Activated CD4-positive, alpha-beta T cell treated with anti-CD3 and anti-CD28 coated beads, Interleukin-2, amount 10 ng/mL, durations not matched to agents 24 days and 14 days (primary cell): ENCODE measurements around the gene COL19A1. TPM values are rescaled to one million over a fixed set of nuclear protein-coding genes. Genes with fewer than 3 reads are reported as not detected.
"Not testable (repeated sequence)": the region's sequence is repeated elsewhere in the genome, so short reads cannot be mapped to it uniquely, and the experiment has no call there.

Source experiments
- DNase-seq: peaks from one replicate; pipeline ENCODE4 v3.0.0; 2022
- H3K27ac Mint-ChIP-seq: one replicate; pipeline ENCODE4 v1.8.0; 2022; ENCODE audit warnings: mild to moderate bottlenecking, mixed read lengths
- H3K27me3 Mint-ChIP-seq: one replicate; pipeline ENCODE4 v1.8.0; 2022; ENCODE audit warnings: mixed read lengths
- H3K36me3 Mint-ChIP-seq: one replicate; pipeline ENCODE4 v1.8.0; 2022; ENCODE audit warnings: low read depth, mild to moderate bottlenecking, mixed read lengths
- H3K4me1 Mint-ChIP-seq: one replicate; pipeline ENCODE4 v1.8.0; 2021; ENCODE audit warnings: mixed read lengths
- H3K4me3 Mint-ChIP-seq: one replicate; pipeline ENCODE4 v1.8.0; 2022; ENCODE audit warnings: mild to moderate bottlenecking, moderate library complexity, mixed read lengths
- H3K9me3 Mint-ChIP-seq: one replicate; pipeline ENCODE4 v1.8.0; 2021; ENCODE audit warnings: mixed read lengths
- intact Hi-C: fragments of 100-400 bp; cut with micrococcal nuclease; formaldehyde crosslinking; loops from one replicate; pipeline ENCODE4 v1.15.1; 2023
- total RNA-seq: library from RNA; stranded (reverse); gene quantifications from 2 replicates; pipeline ENCODE4 v1.2.3, GENCODE V29; 2022

COL19A1 gene
- total RNA-seq, 1 donor from 2014 or later, result not detected

DNA sequence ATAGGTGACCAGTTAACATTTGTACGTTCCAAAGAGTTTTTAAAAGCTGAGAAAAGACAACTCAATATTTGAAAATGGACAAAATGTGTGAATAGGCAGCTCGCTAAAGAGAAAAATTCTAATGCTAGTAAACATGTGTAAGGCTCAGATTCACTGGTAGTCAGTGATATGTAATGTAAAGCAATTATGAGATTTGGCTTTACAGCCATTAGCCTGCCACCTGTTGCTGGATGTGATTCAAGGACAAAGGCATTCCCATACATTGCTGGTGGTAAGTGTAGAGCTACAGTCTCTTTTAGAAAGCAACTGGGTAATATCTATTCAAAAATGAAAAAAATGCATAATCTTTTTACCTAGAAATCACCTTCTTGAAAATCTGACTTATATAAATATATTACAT lies 114.3 kb downstream of the COL19A1 start:
- H3K27ac Mint-ChIP-seq, result no peak overlapping the region
- intact Hi-C loops, result no loop called here
- H3K36me3 Mint-ChIP-seq, result no peaks in the 10 kb centered on the region
- no peaks in the 10 kb centered on the region for H3K9me3 Mint-ChIP-seq
- no peaks in the 10 kb centered on the region for H3K27me3 Mint-ChIP-seq
- no peak overlapping the region for H3K4me3 Mint-ChIP-seq
- no peaks in the 10 kb centered on the region for H3K4me1 Mint-ChIP-seq
- DNase-seq, result no peak

DNA sequence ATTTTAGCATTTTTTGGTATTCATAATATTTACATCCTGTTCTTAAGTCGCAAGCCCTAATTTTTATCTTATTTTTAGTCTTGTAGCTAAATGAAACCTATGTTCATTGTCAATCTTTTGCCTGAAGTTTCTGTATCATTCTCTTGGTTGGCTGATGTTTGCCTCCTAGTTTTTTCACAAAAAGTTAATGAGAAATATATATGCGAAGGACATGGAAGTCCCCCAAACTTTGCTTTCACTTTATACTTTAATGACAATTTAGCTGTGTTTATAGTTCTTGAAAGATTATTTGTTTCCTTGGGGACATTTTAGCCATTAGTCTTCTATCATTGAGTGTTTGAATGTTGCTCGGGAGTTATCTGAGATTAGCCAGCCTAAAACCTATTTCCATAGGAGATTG lies 118.2 kb downstream of the COL19A1 start:
- no peak overlapping the region for H3K4me3 Mint-ChIP-seq
- no peaks in the 10 kb centered on the region for H3K9me3 Mint-ChIP-seq
- intact Hi-C loops, result no loop called here
- H3K4me1 Mint-ChIP-seq, result no peaks in the 10 kb centered on the region
- H3K36me3 Mint-ChIP-seq, result no peaks in the 10 kb centered on the region
- DNase-seq, result no peak
- H3K27ac Mint-ChIP-seq, result no peak overlapping the region
- H3K27me3 Mint-ChIP-seq, result no peaks in the 10 kb centered on the region

DNA sequence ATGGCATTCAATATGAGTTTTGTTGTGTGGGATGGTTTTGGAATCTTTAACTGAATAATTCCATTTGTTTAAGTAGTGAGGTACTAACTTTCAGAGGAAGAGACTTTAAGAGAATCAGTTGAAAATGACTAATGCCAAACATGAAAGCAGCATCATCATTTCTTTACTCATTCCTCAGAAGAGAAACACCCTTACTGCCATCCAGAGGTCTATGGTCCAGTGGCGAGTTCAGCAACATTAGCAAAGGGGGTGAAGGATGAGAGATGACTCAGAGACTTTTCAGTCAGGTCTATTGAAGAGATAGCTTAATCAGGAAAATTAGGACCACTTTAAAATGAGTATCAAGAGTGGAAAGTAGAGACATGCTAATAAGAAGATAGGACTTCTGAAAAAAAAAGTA lies 118.8 kb downstream of the COL19A1 start:
- no peaks in the 10 kb centered on the region for H3K4me1 Mint-ChIP-seq
- no peaks in the 10 kb centered on the region for H3K9me3 Mint-ChIP-seq
- no peak for DNase-seq
- no peak overlapping the region for H3K27ac Mint-ChIP-seq
- H3K4me3 Mint-ChIP-seq, result no peak overlapping the region
- no peaks in the 10 kb centered on the region for H3K27me3 Mint-ChIP-seq
- H3K36me3 Mint-ChIP-seq, result no peaks in the 10 kb centered on the region
- intact Hi-C loops, result no loop called here

DNA sequence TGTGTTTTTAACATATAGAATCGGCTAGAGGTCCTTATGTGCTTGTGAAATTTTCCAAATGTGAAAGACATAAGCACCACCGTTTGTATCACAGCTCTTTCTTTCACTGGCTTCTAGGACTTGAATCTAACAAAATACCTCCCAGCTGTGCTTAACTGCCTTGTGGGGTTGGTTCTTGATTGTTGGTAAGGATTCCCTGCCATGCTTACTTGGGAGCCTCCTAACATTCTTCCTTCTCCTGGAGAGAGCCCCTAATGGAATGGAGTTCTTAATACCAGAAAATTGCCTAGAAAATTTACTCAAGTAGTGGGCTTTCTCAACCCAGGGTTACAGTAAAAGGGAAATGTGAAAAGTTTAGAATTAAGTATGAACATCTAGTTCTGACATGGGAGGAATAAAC lies 121.2 kb downstream of the COL19A1 start:
- intact Hi-C loops, result no loop called here
- H3K27me3 Mint-ChIP-seq, result peaks cover 1% of the 10 kb centered on the region

DNA sequence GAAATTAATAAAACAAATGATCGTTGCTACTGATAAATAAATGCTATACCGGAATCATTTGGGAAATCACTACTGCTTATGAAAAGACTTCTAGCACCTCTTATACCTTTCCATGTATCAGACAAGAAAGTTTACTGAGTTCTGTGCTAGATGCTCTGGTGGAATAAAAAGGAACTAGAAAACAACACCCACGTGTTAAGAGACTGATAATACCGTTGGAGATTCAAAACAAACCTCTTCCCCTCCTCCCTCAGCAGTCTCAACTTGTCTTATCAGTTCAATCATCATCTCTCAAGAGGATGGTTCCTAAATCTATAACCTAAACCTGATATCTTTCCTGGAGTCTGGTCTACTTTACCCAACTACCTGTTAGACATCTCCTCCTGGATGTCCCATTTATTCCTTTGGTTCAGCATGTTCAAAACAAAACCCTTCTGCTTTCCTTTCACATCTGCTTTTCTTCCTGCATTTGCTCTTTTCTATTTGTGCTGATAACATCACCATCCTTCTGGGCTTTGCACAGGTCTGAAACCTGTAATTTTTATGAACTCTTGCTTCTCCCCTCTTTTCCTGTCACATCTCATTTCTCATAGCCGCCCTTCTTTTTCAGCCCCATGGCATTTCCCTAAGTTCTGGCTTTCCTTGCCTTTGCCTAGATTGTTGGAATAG lies 122.2 kb downstream of the COL19A1 start:
- DNase-seq, result no peak
- H3K27me3 Mint-ChIP-seq, result peaks cover 1% of the 10 kb centered on the region
- H3K4me3 Mint-ChIP-seq, result no peak overlapping the region
- H3K4me1 Mint-ChIP-seq, result no peaks in the 10 kb centered on the region
- no peaks in the 10 kb centered on the region for H3K36me3 Mint-ChIP-seq
- intact Hi-C loops, result no loop called here
- no peak overlapping the region for H3K27ac Mint-ChIP-seq
- H3K9me3 Mint-ChIP-seq, result no peaks in the 10 kb centered on the region

More for the DNA sequence above, 121.2 kb downstream of the COL19A1 start:
- DNase-seq, result no peak
- Mint-ChIP-seq H3K27ac (no peak overlapping the region), H3K36me3 (no peaks in the 10 kb centered on the region), H3K4me1 (no peaks in the 10 kb centered on the region), H3K4me3 (no peak overlapping the region), H3K9me3 (no peaks in the 10 kb centered on the region)

DNA sequence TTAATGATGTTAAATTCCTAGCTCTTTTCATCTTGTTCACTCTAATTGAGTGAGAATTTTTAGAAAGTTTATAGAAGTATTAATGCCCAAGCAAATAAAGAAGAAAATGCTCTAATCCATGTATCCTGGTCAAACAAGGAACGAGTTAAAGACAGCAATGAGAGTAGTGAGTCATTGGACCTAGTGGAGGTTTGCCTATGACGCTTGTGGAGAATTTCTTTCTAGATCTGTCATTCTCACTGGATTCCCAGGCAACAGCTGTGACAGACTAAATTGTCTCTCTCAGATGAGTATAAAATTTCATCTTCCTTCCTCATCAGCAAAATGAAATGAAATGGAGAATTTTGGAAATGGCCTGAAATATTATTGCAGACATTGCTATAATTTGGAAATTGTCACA lies 127.9 kb downstream of the COL19A1 start:
- no peaks in the 10 kb centered on the region for H3K9me3 Mint-ChIP-seq
- H3K4me3 Mint-ChIP-seq, result no peak overlapping the region
- intact Hi-C loops, result no loop called here
- no peak overlapping the region for H3K27ac Mint-ChIP-seq
- no peaks in the 10 kb centered on the region for H3K36me3 Mint-ChIP-seq
- no peaks in the 10 kb centered on the region for H3K4me1 Mint-ChIP-seq
- no peak for DNase-seq
- H3K27me3 Mint-ChIP-seq, result peaks cover 1% of the 10 kb centered on the region

DNA sequence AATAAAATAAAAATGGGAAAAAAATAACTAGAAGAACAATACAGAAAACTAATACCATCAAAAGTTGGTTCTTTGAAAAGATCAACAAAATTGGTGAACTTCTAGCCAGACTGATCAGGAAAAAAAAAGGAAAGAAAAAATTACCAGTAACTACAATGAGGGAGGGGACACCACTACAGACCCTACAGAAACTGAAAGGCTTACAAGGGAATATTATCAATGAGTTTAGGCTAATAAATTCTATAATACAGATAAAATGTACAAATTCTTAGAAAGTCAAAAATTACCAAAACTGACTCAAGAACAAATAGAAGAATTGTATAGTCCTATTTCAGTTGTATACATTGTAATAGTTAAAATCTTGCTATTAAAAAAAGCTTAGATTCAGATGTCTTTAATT lies 141.8 kb downstream of the COL19A1 start:
- H3K9me3 Mint-ChIP-seq, result peaks cover 3% of the 10 kb centered on the region
- no peak overlapping the region for H3K27ac Mint-ChIP-seq
- no peak overlapping the region for H3K4me3 Mint-ChIP-seq
- intact Hi-C loops, result no loop called here
- no peaks in the 10 kb centered on the region for H3K4me1 Mint-ChIP-seq
- no peak for DNase-seq
- no peaks in the 10 kb centered on the region for H3K36me3 Mint-ChIP-seq
- no peaks in the 10 kb centered on the region for H3K27me3 Mint-ChIP-seq

DNA sequence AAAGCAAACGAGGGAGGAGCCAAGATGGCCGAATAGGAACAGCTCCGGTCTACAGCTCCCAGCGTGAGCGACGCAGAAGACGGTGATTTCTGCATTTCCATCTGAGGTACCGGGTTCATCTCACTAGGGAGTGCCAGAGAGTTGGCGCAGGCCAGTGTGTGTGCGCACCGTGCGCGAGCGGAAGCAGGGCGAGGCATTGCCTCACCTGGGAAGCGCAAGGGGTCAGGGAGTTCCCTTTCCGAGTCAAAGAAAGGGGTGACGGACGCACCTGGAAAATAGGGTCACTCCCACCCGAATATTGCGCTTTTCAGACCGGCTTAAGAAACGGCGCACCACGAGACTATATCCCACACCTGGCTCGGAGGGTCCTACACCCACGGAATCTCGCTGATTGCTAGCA lies 144.0 kb downstream of the COL19A1 start:
- H3K27ac Mint-ChIP-seq, H3K4me3 Mint-ChIP-seq, H3K36me3 Mint-ChIP-seq, H3K9me3 Mint-ChIP-seq, intact Hi-C loops, H3K4me1 Mint-ChIP-seq, DNase-seq, H3K27me3 Mint-ChIP-seq: not testable (repeated sequence)

DNA sequence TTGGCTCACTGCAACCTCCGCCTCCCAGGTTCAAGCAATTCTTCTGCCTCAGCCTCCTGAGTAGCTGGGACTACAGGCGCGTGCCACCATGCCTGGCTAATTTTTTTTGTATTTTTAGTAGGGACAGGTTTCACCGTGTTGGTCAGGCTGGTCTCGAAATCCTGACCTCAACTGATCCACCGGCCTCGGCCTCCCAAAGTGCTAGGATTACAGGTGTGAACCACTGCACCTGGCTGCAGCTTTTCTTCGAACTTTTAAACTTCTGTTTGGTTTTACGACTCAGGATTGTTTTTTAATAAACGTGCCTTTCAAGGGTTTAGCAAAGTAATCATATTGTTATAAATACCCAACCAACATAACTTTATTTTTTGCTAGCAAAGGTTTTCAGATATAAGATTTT lies 156.8 kb downstream of the COL19A1 start:
- H3K36me3 Mint-ChIP-seq, H3K4me3 Mint-ChIP-seq, intact Hi-C loops, H3K9me3 Mint-ChIP-seq, H3K27me3 Mint-ChIP-seq, H3K27ac Mint-ChIP-seq, H3K4me1 Mint-ChIP-seq, DNase-seq: not testable (repeated sequence)

DNA sequence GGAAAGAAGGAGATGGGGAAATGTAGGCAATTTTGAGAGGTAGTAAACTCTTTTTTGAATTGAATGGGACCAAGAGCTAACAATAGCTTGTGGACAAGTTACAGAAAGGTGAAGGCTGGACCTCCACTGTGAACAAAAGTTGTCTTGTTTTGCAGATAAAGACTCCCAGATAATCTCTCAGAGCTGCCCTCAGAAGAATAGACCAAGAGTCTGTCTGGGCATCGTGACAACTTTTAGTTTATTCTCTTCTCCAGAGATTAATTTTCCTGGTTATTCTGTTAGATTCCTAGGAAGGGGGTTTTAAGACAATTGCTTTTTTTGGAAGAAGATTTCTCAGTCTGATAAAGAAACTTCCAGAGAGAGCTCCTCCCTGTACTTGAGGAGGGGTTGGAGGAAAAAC lies 161.9 kb downstream of the COL19A1 start:
- no peak for DNase-seq
- Mint-ChIP-seq H3K4me3 (no peak overlapping the region), H3K36me3 (no peaks in the 10 kb centered on the region), H3K4me1 (no peaks in the 10 kb centered on the region), H3K9me3 (no peaks in the 10 kb centered on the region), H3K27me3 (no peaks in the 10 kb centered on the region), H3K27ac (no peak overlapping the region)
- intact Hi-C loops, result no loop called here

DNA sequence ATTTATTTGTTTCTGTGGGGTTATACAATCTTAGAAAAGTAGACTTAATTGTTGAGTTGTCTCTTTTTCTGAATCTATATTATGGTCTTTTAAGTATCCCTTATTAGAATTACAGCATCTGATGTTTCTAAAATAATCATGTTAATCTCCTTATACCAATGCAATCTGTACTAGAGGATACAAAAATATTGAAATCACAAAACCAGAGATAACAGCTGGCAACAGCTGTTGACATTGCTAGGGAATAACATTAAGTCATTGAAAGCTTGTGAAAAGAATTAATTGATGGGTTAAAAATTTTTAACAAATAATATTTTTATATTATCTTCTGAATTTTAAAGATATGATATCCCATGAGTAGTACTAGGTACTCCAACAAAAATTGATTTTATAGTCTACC lies 162.6 kb downstream of the COL19A1 start:
- no peak for DNase-seq
- H3K4me3 Mint-ChIP-seq, result no peak overlapping the region
- intact Hi-C loops, result no loop called here
- H3K4me1 Mint-ChIP-seq, result no peaks in the 10 kb centered on the region
- H3K27ac Mint-ChIP-seq, result no peak overlapping the region
- no peaks in the 10 kb centered on the region for H3K27me3 Mint-ChIP-seq
- H3K36me3 Mint-ChIP-seq, result no peaks in the 10 kb centered on the region
- no peaks in the 10 kb centered on the region for H3K9me3 Mint-ChIP-seq

DNA sequence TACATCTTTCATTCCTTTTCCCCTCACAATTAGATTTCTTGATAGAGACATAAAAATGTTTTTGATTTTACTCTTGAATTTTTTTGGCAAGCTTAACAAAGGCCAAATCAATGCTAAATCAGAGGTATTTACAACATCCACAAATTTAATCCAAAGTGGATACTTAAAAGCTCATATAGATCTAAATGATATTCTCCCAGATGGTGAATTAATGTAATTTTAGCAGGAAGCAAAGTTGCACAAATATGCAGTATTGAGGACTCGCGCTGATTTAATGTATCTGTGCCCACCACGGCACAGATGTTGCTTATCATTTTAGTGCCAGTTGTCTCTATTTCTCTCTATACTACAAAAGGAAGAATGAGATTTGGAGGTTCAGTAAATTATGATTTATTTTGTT lies 167.4 kb downstream of the COL19A1 start:
- no peaks in the 10 kb centered on the region for H3K27me3 Mint-ChIP-seq
- no peak for DNase-seq
- no peak overlapping the region for H3K4me3 Mint-ChIP-seq
- intact Hi-C loops, result no loop called here
- no peaks in the 10 kb centered on the region for H3K4me1 Mint-ChIP-seq
- H3K27ac Mint-ChIP-seq, result no peak overlapping the region
- no peaks in the 10 kb centered on the region for H3K9me3 Mint-ChIP-seq
- H3K36me3 Mint-ChIP-seq, result no peaks in the 10 kb centered on the region

DNA sequence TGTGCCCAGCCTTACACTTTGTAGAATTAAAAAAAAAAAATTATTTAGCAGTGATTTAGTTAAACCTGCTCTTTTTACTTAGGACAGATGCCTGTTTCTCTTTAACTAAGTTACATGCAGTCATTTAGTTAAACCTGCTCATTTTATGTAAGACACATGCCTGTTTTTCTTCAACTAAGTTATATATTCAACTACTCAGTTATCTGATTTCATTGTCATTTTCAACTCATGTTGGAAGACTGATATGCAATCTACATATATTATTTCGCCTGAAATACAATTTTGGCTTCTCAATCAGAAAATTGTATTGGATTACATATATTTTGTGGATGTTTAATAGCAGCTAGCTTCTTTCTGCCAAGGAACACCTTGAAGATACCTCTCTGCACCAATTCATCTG lies 171.1 kb downstream of the COL19A1 start:
- Mint-ChIP-seq H3K9me3 (no peaks in the 10 kb centered on the region), H3K27me3 (no peaks in the 10 kb centered on the region), H3K36me3 (no peaks in the 10 kb centered on the region), H3K4me3 (no peak overlapping the region), H3K4me1 (no peaks in the 10 kb centered on the region), H3K27ac (no peak overlapping the region)
- no peak for DNase-seq
- intact Hi-C loops, result no loop called here

DNA sequence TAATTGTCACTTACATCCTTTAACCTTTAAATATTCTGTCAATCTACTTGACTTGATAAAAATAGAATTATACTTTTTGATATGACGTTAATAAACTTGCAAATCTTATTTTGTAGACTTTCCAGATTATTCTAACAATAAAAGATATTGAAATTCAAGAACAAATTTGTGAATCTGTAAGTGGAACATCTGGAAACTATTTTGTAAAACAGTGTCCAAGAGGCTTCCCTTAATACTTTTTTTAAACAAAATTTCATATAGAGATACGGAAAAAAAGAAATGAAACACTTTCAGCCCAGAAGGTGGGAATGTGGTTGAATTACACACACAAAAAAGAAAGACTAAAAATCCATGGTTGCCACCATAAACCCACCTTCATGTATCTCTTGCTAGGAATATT lies 174.4 kb downstream of the COL19A1 start:
- H3K36me3 Mint-ChIP-seq, result no peaks in the 10 kb centered on the region
- no peaks in the 10 kb centered on the region for H3K9me3 Mint-ChIP-seq
- H3K4me1 Mint-ChIP-seq, result no peaks in the 10 kb centered on the region
- no peaks in the 10 kb centered on the region for H3K27me3 Mint-ChIP-seq
- H3K27ac Mint-ChIP-seq, result no peak overlapping the region
- DNase-seq, result no peak
- intact Hi-C loops, result no loop called here
- H3K4me3 Mint-ChIP-seq, result no peak overlapping the region

DNA sequence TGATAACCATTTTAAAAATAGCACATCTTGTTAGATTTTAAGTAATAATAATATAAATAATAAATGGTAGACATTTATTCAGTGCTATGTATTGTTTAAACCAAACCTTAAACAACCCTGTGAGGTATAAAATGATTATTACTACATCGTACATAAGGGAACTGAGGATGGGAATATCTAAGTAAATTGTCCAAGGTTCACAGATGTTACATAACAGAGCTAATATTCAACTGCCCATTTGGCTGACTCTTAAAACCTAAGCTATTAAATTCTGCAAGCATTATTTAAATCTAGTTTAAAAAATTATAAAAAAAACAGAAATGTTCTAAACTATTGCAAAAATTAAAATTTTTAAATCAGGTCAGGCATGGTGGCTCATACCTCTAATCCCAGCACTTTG lies 175.1 kb downstream of the COL19A1 start:
- Mint-ChIP-seq H3K27ac (no peak overlapping the region), H3K36me3 (no peaks in the 10 kb centered on the region), H3K4me3 (no peak overlapping the region), H3K4me1 (no peaks in the 10 kb centered on the region), H3K9me3 (no peaks in the 10 kb centered on the region), H3K27me3 (no peaks in the 10 kb centered on the region)
- no peak for DNase-seq
- intact Hi-C loops, result no loop called here
